Gastroesophageal sphincter (tissue), 4 donors: ENCODE data around the gene TRPC4. TPM values are rescaled to one million over a fixed set of nuclear protein-coding genes. Genes with fewer than 3 reads are reported as not detected.
A peak's percentile ranks its signal among the peaks of the same experiment; 100 is the strongest.

ENCODE experiments used
- ATAC-seq: fragments of 150-250 bp; one replicate; pipeline ENCODE4 v1.9.1; 2016; ENCODE audit warnings: mild to moderate bottlenecking, moderate library complexity
- H3K27ac ChIP-seq, 4 donors: fragments of 200-600 bp; sonication (generic) in 3 of 4; 1 replicate in 3 of 4; 2 replicates in 1 of 4; pipeline ENCODE4 v1.5.1; 2016 to 2019
- H3K27me3 ChIP-seq: fragments of 200-600 bp; sonication (generic); one replicate; pipeline ENCODE4 v1.5.1; 2019
- H3K36me3 ChIP-seq, 2 donors: fragments of 200-600 bp; sonication (generic); one replicate each; pipeline ENCODE4 v1.5.1; 2019; ENCODE audit warnings: control low read depth in 1 of 2
- H3K4me1 ChIP-seq, 3 donors: fragments of 200-600 bp; sonication (generic); 1 replicate in 2 of 3; 2 replicates in 1 of 3; pipeline ENCODE4 v1.5.1; 2016 to 2019; ENCODE audit warnings: control low read depth in 2 of 3
- H3K4me3 ChIP-seq, 2 donors: fragments of 200-600 bp; sonication (generic); one replicate each; pipeline ENCODE4 v1.5.1; 2019; ENCODE audit warnings: mild to moderate bottlenecking in 1 of 2, moderate library complexity in 1 of 2
- H3K9me3 ChIP-seq, 3 donors: fragments of 200-600 bp; sonication (generic); one replicate each; pipeline ENCODE4 v1.5.1; 2017 to 2019; ENCODE audit warnings: control low read depth in 2 of 3
- EP300 ChIP-seq: sonication (generic); formaldehyde crosslinking; IDR thresholded peaks from one replicate; pipeline ENCODE4 v1.6.1; 2017; ENCODE audit warnings: antibody characterized with exemption, mild to moderate bottlenecking
- POLR2A ChIP-seq, 2 donors: fragments of 450-650 bp; IDR thresholded peaks; one replicate each; pipeline ENCODE4 v1.6.1; 2017; ENCODE audit warnings: antibody characterized with exemption in 2 of 2, mild to moderate bottlenecking in 2 of 2, moderate library complexity in 1 of 2
- POLR2AphosphoS5 ChIP-seq: sonication (generic); formaldehyde crosslinking; IDR thresholded peaks from one replicate; pipeline ENCODE4 v1.6.1; 2017; ENCODE audit warnings: antibody characterized with exemption
- WGBS, 2 donors: methylation state at CpG; one replicate each; pipeline ENCODE4 v1.1.5; 2018; ENCODE audit warnings: low coverage in 1 of 2; 5-methylcytosine and 5-hydroxymethylcytosine counted together
- total RNA-seq, 4 donors: library from RNA; depleted of rRNA; stranded (reverse); fragments of >200 nt; gene quantifications; one replicate each; pipeline ENCODE4 v1.1.0, GENCODE V29; 2016
- TF ChIP-seq, protein P1 (sequence below), 4 experiments: fragments of 200-600 bp in 2 of 4; fragments of 450-650 bp in 2 of 4; sonication (generic) in 1 of 4; IDR thresholded peaks; one replicate each; pipeline ENCODE4 v1.5.1; 2017 to 2019; ENCODE audit warnings: antibody characterized with exemption in 4 of 4, mild to moderate bottlenecking in 2 of 4, moderate library complexity in 2 of 4

Gene TRPC4
- total RNA-seq, 4 donors from 2014 or later, result 0.31 to 1.1 (median 0.87) TPM; not detected in 1

GRCh38 chr13:37647031-37647650 is 222.4 kb downstream of the TRPC4 start:
- no peaks in the 10 kb centered on the region for H3K36me3 ChIP-seq
- H3K4me1 ChIP-seq, result no peaks in the 10 kb centered on the region
- no peak overlapping the region for H3K4me3 ChIP-seq
- H3K9me3 ChIP-seq, result no peaks in the 10 kb centered on the region
- 58 to 71% methylated on average over 3 to 5 of the region's 5 CpGs for WGBS, 2 donors
- no peak overlapping the region for H3K27ac ChIP-seq
- no peaks in the 10 kb centered on the region for H3K27me3 ChIP-seq
- ATAC-seq, result no peak
- TF ChIP-seq POLR2AphosphoS5, result no peak
- no peak for TF ChIP-seq EP300
- TF ChIP-seq, protein P1, sequence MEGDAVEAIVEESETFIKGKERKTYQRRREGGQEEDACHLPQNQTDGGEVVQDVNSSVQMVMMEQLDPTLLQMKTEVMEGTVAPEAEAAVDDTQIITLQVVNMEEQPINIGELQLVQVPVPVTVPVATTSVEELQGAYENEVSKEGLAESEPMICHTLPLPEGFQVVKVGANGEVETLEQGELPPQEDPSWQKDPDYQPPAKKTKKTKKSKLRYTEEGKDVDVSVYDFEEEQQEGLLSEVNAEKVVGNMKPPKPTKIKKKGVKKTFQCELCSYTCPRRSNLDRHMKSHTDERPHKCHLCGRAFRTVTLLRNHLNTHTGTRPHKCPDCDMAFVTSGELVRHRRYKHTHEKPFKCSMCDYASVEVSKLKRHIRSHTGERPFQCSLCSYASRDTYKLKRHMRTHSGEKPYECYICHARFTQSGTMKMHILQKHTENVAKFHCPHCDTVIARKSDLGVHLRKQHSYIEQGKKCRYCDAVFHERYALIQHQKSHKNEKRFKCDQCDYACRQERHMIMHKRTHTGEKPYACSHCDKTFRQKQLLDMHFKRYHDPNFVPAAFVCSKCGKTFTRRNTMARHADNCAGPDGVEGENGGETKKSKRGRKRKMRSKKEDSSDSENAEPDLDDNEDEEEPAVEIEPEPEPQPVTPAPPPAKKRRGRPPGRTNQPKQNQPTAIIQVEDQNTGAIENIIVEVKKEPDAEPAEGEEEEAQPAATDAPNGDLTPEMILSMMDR (IDR thresholded peaks at IDR 0.05), result no peak
- TF ChIP-seq POLR2A (IDR thresholded peaks at IDR 0.05), result no peak

DNA sequence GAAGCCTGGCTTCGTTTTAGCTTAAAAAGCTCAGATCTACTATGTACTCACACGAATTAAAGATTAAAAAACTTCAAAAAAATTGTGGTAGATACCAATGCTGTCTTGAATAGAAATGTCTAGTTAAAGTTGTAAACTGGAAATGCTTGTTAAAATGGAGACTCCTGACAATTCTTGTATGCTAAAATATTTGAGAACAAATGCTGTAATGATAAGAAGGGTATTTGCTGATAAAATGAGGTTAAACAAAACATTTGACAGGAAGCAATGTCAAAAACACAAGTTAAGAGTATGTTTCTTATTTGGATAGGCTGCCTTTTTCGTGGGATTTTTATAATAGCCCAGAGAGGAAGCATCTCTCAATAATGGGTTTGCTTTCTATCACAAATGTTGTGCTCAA is 223.0 kb downstream of the TRPC4 start:
- ATAC-seq, result no peak
- H3K27me3 ChIP-seq, result no peaks in the 10 kb centered on the region
- H3K36me3 ChIP-seq, result no peaks in the 10 kb centered on the region
- H3K4me3 ChIP-seq, result no peak overlapping the region
- no peaks in the 10 kb centered on the region for H3K9me3 ChIP-seq
- no peaks in the 10 kb centered on the region for H3K4me1 ChIP-seq
- TF ChIP-seq POLR2A (IDR thresholded peaks at IDR 0.05) (no peak), POLR2AphosphoS5 (no peak), EP300 (no peak)
- TF ChIP-seq, protein P1 (IDR thresholded peaks at IDR 0.05), result no peak
- H3K27ac ChIP-seq, result no peak overlapping the region
- 62 to 92% methylated on average over 3 of the region's 3 CpGs for WGBS, 2 donors

GRCh38 chr13:37645181-37645740 is 224.3 kb downstream of the TRPC4 start:
- Histone ChIP-seq H3K27me3 (no peaks in the 10 kb centered on the region), H3K9me3 (no peaks in the 10 kb centered on the region), H3K4me1 (no peaks in the 10 kb centered on the region), H3K36me3 (no peaks in the 10 kb centered on the region), H3K4me3 (no peak overlapping the region), H3K27ac (no peak overlapping the region)
- WGBS, 2 donors, result 50 to 51% methylated on average over 6 to 7 of the region's 7 CpGs
- no peak for ATAC-seq
- TF ChIP-seq POLR2A (IDR thresholded peaks at IDR 0.05) (no peak), EP300 (no peak), POLR2AphosphoS5 (no peak)
- TF ChIP-seq, protein P1 (IDR thresholded peaks at IDR 0.05), result no peak

GRCh38 chr13:37641391-37641790 is 228.2 kb downstream of the TRPC4 start:
- no peak for ATAC-seq
- Histone ChIP-seq H3K4me1 (no peaks in the 10 kb centered on the region), H3K27ac (no peak overlapping the region), H3K9me3 (no peaks in the 10 kb centered on the region), H3K4me3 (no peak overlapping the region), H3K27me3 (no peaks in the 10 kb centered on the region), H3K36me3 (no peaks in the 10 kb centered on the region)
- WGBS, 2 donors, result 92 to 100% methylated on average over 2 of the region's 2 CpGs
- TF ChIP-seq, protein P1 (IDR thresholded peaks at IDR 0.05), result no peak

GRCh38 chr13:37640499-37640898 is 229.1 kb downstream of the TRPC4 start:
- TF ChIP-seq, protein P1 (IDR thresholded peaks at IDR 0.05), result peak in 2 of 4 experiments; percentile 25
- no peak for TF ChIP-seq POLR2AphosphoS5
- no peaks in the 10 kb centered on the region for H3K9me3 ChIP-seq
- ATAC-seq, result no peak
- no peak overlapping the region for H3K4me3 ChIP-seq
- no peaks in the 10 kb centered on the region for H3K36me3 ChIP-seq
- H3K27me3 ChIP-seq, result no peaks in the 10 kb centered on the region
- no peak overlapping the region for H3K27ac ChIP-seq
- 10 to 15% methylated on average over 2 of the region's 2 CpGs for WGBS, 2 donors
- H3K4me1 ChIP-seq, result no peaks in the 10 kb centered on the region
